Aorta (tissue), 5 donors: ENCODE measurements around the gene JMJD8. TPM values are rescaled to one million over a fixed set of nuclear protein-coding genes. Genes with fewer than 3 reads are reported as not detected.

ENCODE experiments used
- ATAC-seq: fragments of 200-7000 bp; cut with Tn5 transposase; one replicate; pipeline ENCODE4 v1.9.1; 2022; ENCODE audit warnings: moderate library complexity; ENCODE audit not compliant: low FRiP score
- DNase-seq, 2 donors: peaks; one replicate each; pipeline ENCODE4 v3.0.0-alpha.2; 2020
- H3K27ac ChIP-seq, 2 donors: one replicate each; pipeline ENCODE4 v1.5.1; 2013; ENCODE audit warnings: low read length in 2 of 2, mild to moderate bottlenecking in 2 of 2, moderate library complexity in 2 of 2, control low read depth in 1 of 2, inconsistent platforms in 1 of 2, low read depth in 1 of 2
- H3K27me3 ChIP-seq, 2 donors: one replicate each; pipeline ENCODE4 v1.6.1; 2013; ENCODE audit warnings: control low read depth in 1 of 2, low read length in 1 of 2, mild to moderate bottlenecking in 1 of 2, moderate library complexity in 1 of 2; ENCODE audit not compliant: insufficient read depth in 2 of 2, control insufficient read depth in 1 of 2
- H3K36me3 ChIP-seq, 2 donors: one replicate each; pipeline ENCODE4 v1.6.1; 2013; ENCODE audit warnings: control low read depth in 1 of 2, low read length in 1 of 2, mild to moderate bottlenecking in 1 of 2; ENCODE audit not compliant: insufficient read depth in 2 of 2, control insufficient read depth in 1 of 2
- H3K4me1 ChIP-seq, 2 donors: one replicate each; pipeline ENCODE4 v1.6.1; 2013; ENCODE audit warnings: low read length in 2 of 2, control low read depth in 1 of 2, mild to moderate bottlenecking in 1 of 2, moderate library complexity in 1 of 2; ENCODE audit not compliant: insufficient read depth in 2 of 2, control insufficient read depth in 1 of 2
- H3K4me3 ChIP-seq, 2 donors: one replicate each; pipeline ENCODE4 v1.5.1; 2013; ENCODE audit warnings: low read length in 2 of 2, control low read depth in 1 of 2, mild to moderate bottlenecking in 1 of 2
- H3K9me3 ChIP-seq: one replicate; pipeline ENCODE4 v1.6.1; 2013; ENCODE audit warnings: mild to moderate bottlenecking, low read length; ENCODE audit not compliant: control insufficient read depth
- WGBS, 2 donors: extraction: QIAGEN DNeasy Blood & Tissue Kit; methylation state at CpG; one replicate each; pipeline ENCODE4 v1.1.7; 2013; 5-methylcytosine and 5-hydroxymethylcytosine counted together
- intact Hi-C, 2 donors: fragments of 100-400 bp; cut with DNase I; formaldehyde crosslinking; loops; one replicate each; pipeline versions ENCODE4 v1.14.2 to v1.15.0; 2022
- polyA plus RNA-seq, 2 donors: library from polyadenylated mRNA; stranded (reverse); fragments of 200-250 nt; gene quantifications; one replicate each; pipeline ENCODE4 v1.2.3, GENCODE V29; 2013
- total RNA-seq, 2 donors: library from RNA; stranded (reverse); fragmentation: NEBNext Ultra II Directional; extraction: Animal tissue kit (Norgen Biotek cat#: 25700); gene quantifications; one replicate each; pipeline ENCODE4 v1.2.1, GENCODE V29; 2021
- donor health status: healthy with polysubstance abuse.
- donor health status: Bipolar disorder and iron deficiency.
- donor health status: DM: no; HTN: no; CAD: no.
- donor health status: DM: no; HTN: no; CAD: no.
- donor health status: DM: yes; HTN: yes; CAD: no.

JMJD8 gene
- total and polyA plus RNA-seq, 4 donors = 46.1 to 110 (median 53.4) TPM

- Histone ChIP-seq H3K9me3 (no peaks in the 10 kb centered on the region), H3K4me1 (no peaks in the 10 kb centered on the region), H3K27ac (no peak overlapping the region), H3K27me3 (no peaks in the 10 kb centered on the region), H3K4me3 (no peak overlapping the region), H3K36me3 (peaks cover 0 to 14% of the 10 kb centered on the region in 2 donors)
- ATAC-seq = no peak
- intact Hi-C loops = no loop called here
- WGBS, 2 donors = 93% methylated on average over 21 of the region's 21 CpGs
- DNase-seq = no peak
Observed at GRCh38 chr16:672851-673250, 11.3 kb downstream of the JMJD8 start.

GRCh38 chr16:672371-672770 lies 11.8 kb downstream of the JMJD8 start:
- Histone ChIP-seq H3K36me3 (peaks cover 0 to 14% of the 10 kb centered on the region in 2 donors), H3K27me3 (no peaks in the 10 kb centered on the region)
- WGBS, 2 donors = 93 to 94% methylated on average over 19 of the region's 19 CpGs

GRCh38 chr16:671353-672131 lies 12.6 kb downstream of the JMJD8 start:
- WGBS, 2 donors = 82 to 84% methylated on average over 40 of the region's 40 CpGs
- Histone ChIP-seq H3K4me1 (no peaks in the 10 kb centered on the region), H3K9me3 (no peaks in the 10 kb centered on the region), H3K36me3 (peaks cover 0 to 14% of the 10 kb centered on the region in 2 donors), H3K27ac (no peak overlapping the region), H3K4me3 (no peak overlapping the region), H3K27me3 (no peaks in the 10 kb centered on the region)
- no peak for DNase-seq
- ATAC-seq = no peak
- intact Hi-C loops = no loop called here

More at GRCh38 chr16:672371-672770, 11.8 kb downstream of the JMJD8 start:
- Histone ChIP-seq H3K4me3 (no peak overlapping the region), H3K9me3 (no peaks in the 10 kb centered on the region), H3K27ac (no peak overlapping the region), H3K4me1 (no peaks in the 10 kb centered on the region)
- intact Hi-C loops = no loop called here
- DNase-seq = no peak
- no peak for ATAC-seq

DNA sequence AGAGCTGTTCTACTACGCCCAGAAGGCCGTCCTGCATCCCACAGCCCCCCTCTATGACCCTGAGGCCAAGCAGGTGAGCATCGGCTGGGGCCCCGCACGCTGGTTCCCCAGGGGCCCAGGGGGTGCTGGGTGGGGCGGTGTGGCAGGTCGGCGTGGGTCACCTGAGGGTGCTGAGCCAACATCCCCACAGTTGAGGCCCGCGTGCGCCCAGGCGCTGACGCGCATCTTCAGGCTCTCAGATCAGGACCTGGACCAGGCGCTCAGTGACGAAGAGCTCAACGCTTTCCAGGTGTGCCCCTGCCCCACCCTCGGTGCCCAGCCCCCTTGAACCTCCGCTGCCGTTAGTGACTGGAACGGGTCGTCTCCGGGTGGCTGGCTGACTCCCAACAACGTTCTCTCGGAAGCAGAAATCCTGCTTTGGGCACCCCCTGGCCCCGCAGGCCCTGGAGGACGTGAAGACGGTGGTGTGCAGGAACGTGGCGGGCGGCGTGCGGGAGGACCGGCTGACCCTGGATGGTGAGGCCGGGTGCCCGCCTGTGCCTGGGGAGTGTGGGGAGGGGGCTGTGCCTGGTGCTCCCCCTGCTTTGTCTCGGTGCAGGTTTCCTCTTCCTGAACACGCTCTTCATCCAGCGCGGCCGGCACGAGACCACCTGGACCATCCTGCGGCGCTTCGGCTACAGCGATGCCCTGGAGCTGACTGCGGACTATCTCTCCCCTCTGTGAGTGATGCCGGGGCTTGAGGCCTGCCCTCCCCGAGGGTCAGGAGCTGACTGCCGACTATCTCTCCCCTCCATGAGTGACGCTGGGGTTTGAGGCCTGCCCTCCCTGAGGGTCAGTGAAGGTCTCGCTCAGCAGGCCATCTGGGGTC lies 13.4 kb downstream of the JMJD8 start:
- Histone ChIP-seq H3K27me3 (no peaks in the 10 kb centered on the region), H3K4me1 (no peaks in the 10 kb centered on the region), H3K4me3 (no peak overlapping the region), H3K36me3 (peaks cover 0 to 14% of the 10 kb centered on the region in 2 donors), H3K9me3 (no peaks in the 10 kb centered on the region), H3K27ac (no peak overlapping the region)
- WGBS, 2 donors = 91% methylated on average over 43 to 52 of the region's 52 CpGs
- ATAC-seq = no peak
- no peak for DNase-seq
- intact Hi-C loops = no loop called here

DNA sequence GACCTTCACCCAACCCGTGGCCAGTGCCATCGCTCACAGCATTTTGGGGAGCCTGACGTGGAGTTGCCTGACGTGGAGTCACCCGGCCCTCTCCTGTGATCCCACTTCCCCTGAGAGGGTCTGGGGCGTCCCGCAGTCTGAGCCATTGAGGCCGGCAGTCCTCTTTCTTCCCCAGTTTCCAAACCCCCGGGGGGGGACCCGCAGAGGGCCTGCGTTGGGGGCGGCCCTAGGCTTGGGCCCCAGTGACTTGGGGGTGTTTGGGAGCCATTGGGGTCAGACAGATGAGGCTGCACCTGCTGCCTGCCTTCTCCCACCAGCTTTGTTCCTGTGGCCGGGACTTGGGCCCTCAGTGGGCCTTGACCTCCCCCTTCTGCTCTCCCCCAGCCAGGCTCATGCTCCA lies 14.5 kb downstream of the JMJD8 start:
- 90 to 92% methylated on average over 13 of the region's 13 CpGs for WGBS, 2 donors
- H3K36me3 ChIP-seq = peaks cover 0 to 14% of the 10 kb centered on the region in 2 donors
- intact Hi-C loops = loop anchor here in 1 of 2 donors (10.0 kb wide), 1 partner anchor 275 kb away; the partner anchor contains the start of gene NME4
- H3K27me3 ChIP-seq = no peaks in the 10 kb centered on the region
- H3K27ac ChIP-seq = no peak overlapping the region
- ATAC-seq (no peak), DNase-seq (no peak)
- H3K9me3 ChIP-seq = no peaks in the 10 kb centered on the region
- H3K4me1 ChIP-seq = no peaks in the 10 kb centered on the region
- no peak overlapping the region for H3K4me3 ChIP-seq

DNA sequence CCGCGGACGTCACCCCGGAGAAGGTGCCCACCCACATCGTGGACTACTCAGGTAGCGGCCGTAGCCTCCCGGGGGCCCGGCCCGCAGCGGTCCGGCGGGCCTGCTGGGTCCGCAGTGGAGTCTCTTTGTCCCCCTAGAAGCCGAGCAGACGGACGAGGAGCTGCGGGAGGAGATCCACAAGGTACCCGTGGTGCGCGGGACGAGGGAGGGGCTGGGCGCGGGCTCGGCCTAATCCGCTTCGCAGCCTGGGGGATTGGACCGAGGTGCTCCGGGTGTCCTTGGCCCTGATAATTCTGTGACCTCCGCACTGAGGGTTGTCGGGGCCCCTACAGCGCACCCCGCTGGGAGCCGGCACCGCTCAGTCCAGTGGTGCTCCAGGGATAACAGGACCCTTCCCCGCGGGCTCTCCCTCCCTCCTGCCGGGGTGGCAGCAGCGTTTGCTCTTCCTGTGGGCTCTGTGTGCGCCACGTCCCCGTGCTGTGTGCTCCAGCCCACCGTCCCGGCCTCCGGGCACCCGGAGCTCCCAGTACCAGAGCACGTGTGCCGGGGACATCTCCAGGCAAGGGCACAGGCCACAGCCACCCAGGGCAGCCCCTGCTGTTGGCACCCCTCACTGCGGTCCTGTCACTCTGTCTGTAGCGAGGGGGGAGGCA lies 15.5 kb downstream of the JMJD8 start:
- H3K4me1 ChIP-seq = no peaks in the 10 kb centered on the region
- 6% methylated on average over 49 to 50 of the region's 50 CpGs for WGBS, 2 donors
- intact Hi-C loops = loop anchor here in 1 of 2 donors (10.0 kb wide), 1 partner anchor 274 kb away; the partner anchor contains the start of gene NME4
- H3K4me3 ChIP-seq = peak overlapping the region; percentile 11 to 74
- peaks cover 0 to 14% of the 10 kb centered on the region in 2 donors for H3K36me3 ChIP-seq
- no peaks in the 10 kb centered on the region for H3K9me3 ChIP-seq
- ATAC-seq (no peak), DNase-seq (no peak)
- no peak overlapping the region for H3K27ac ChIP-seq
- H3K27me3 ChIP-seq = no peaks in the 10 kb centered on the region

- no peaks in the 10 kb centered on the region for H3K4me1 ChIP-seq
- DNase-seq (peak; percentile 96 to 98), ATAC-seq (peak; percentile 94)
- H3K27me3 ChIP-seq = no peaks in the 10 kb centered on the region
- H3K9me3 ChIP-seq = no peaks in the 10 kb centered on the region
- no peak within 1 kb of the TSS for H3K27ac ChIP-seq
- peak within 1 kb of the TSS; percentile 11 to 74 for H3K4me3 ChIP-seq
- WGBS, 2 donors = 0% methylated on average over 50 to 78 of the region's 78 CpGs
- intact Hi-C loops = loop anchor here in 1 of 2 donors (10.0 kb wide), 1 partner anchor 273 kb away; the partner anchor contains the start of gene NME4
- H3K36me3 ChIP-seq = peaks cover 0 to 12% of the 10 kb centered on the region in 2 donors
Observed at GRCh38 chr16:667780-668518, 16.2 kb downstream of the JMJD8 start, which contains the start of gene RHOT2. Gene RHOT2, plus strand, starts transcription at chr16:668132. Its CDS starts 68 bp downstream, at chr16:668200.
